Mucosa of descending colon (tissue), 3 donors: ENCODE results near the gene SYT2. TPM values are rescaled to one million over a fixed set of nuclear protein-coding genes. Genes with fewer than 3 reads are reported as not detected.
A peak's percentile ranks its signal among the peaks of the same experiment; 100 is the strongest.

Experiments
- ATAC-seq: fragments of 200-7000 bp; cut with Tn5 transposase; one replicate; pipeline ENCODE4 v1.9.1; 2020; ENCODE audit warnings: mild to moderate bottlenecking, moderate library complexity
- DNase-seq, 3 donors: peaks; one replicate each; pipeline ENCODE4 v3.0.0-alpha.2; 2020
- H3K36me3 ChIP-seq: fragments of 200-600 bp; one replicate; pipeline ENCODE4 v1.8.0; 2021; ENCODE audit warnings: low read depth, mild to moderate bottlenecking
- H3K4me1 ChIP-seq: fragments of 200-600 bp; one replicate; pipeline ENCODE4 v1.8.0; 2021; ENCODE audit warnings: low read depth, mild to moderate bottlenecking
- H3K4me3 ChIP-seq: fragments of 200-600 bp; one replicate; pipeline ENCODE4 v1.8.0; 2021; ENCODE audit warnings: mild to moderate bottlenecking
- H3K9me3 ChIP-seq: fragments of 200-600 bp; one replicate; pipeline ENCODE4 v1.8.0; 2021; ENCODE audit warnings: mild to moderate bottlenecking
- CTCF ChIP-seq: fragments of 200-600 bp; IDR thresholded peaks from one replicate; pipeline ENCODE4 v1.8.0; 2022; ENCODE audit warnings: antibody characterized with exemption, mild to moderate bottlenecking
- intact Hi-C, 2 donors: fragments of 100-400 bp; cut with DNase I in 1 of 2; cut with micrococcal nuclease in 1 of 2; formaldehyde crosslinking; loops; one replicate each; pipeline versions ENCODE4 v1.11.0 to v1.11.1; 2022; cut with DNase I, micrococcal nuclease
- total RNA-seq, 3 donors: library from RNA; stranded (reverse); fragmentation: NEBNext Ultra II Directional in 2 of 3; extraction: Animal tissue kit (Norgen Biotek cat#: 25700) in 2 of 3; gene quantifications; one replicate each; pipeline versions ENCODE4 v1.2.1 to v1.2.4, GENCODE V29; 2021 to 2023
- donor health status: DM: no; HTN: no; CAD: no; lungs with moderate emphysema.
- donor health status: DM: no; HTN: no; CAD: no.
- donor health status: DM: no; HTN: yes; CAD: no.

SYT2 gene
- total RNA-seq, 3 donors from 2014 or later, result 0.16 to 0.43 TPM; not detected in 1

GRCh38 chr1:202575918-202576653 lies 134.2 kb downstream of the SYT2 start:
- no peak for TF ChIP-seq CTCF
- peaks cover 16% of the 10 kb centered on the region for H3K4me1 ChIP-seq
- intact Hi-C loops, result no loop called here
- H3K36me3 ChIP-seq, result no peaks in the 10 kb centered on the region
- ATAC-seq, result no peak
- DNase-seq, result no peak
- no peaks in the 10 kb centered on the region for H3K9me3 ChIP-seq
- H3K4me3 ChIP-seq, result no peak overlapping the region

- intact Hi-C loops, result no loop called here
- no peak for ATAC-seq
- H3K36me3 ChIP-seq, result no peaks in the 10 kb centered on the region
These were observed 137.4 kb downstream of the SYT2 start for GRCh38 chr1:202572867-202573266.

DNA sequence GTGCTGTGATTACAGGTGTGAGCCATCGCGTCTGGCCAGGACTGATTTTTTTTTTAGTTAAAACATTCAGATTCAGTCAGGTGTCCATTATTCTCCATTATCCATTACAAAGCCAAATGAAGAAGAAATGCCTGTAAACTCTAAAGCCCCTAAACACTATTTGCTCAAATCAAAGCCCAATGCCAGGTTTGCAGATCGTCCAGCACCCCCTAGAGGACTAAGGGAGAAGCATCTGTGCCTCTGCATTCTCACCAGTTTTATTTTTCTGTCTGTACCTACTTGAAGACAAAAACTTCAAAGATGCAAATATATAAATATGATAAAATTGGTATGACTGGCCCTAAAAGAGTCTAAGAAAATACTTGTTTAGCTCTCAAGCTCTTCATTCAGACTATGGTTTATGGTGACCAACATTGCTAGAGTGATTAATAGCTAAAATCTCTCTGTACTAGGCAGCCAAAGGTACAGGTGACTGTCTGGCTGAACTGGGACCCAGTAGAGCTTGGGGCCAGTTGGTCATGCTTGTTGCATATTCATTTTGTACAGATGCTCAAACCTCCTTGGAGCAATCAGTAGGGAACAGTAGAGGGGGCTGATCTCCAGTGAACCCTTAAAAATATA lies 138.4 kb downstream of the SYT2 start:
- peaks cover under 1% of the 10 kb centered on the region for H3K4me1 ChIP-seq
- DNase-seq, result peak in 1 of 3 donors; percentile 54

More at GRCh38 chr1:202572867-202573266, 137.4 kb downstream of the SYT2 start:
- no peaks in the 10 kb centered on the region for H3K9me3 ChIP-seq
- H3K4me1 ChIP-seq, result peaks cover 3% of the 10 kb centered on the region
- TF ChIP-seq CTCF, result no peak
- no peak overlapping the region for H3K4me3 ChIP-seq
- DNase-seq, result no peak

GRCh38 chr1:202569393-202570322 lies 140.6 kb downstream of the SYT2 start:
- Histone ChIP-seq H3K36me3 (no peaks in the 10 kb centered on the region), H3K4me1 (peaks cover 4% of the 10 kb centered on the region), H3K4me3 (no peak overlapping the region), H3K9me3 (no peaks in the 10 kb centered on the region)
- ATAC-seq, result no peak
- TF ChIP-seq CTCF, result no peak
- DNase-seq, result no peak
- intact Hi-C loops, result no loop called here

More for the DNA sequence above, 138.4 kb downstream of the SYT2 start:
- intact Hi-C loops, result no loop called here
- Histone ChIP-seq H3K4me3 (no peak overlapping the region), H3K9me3 (no peaks in the 10 kb centered on the region), H3K36me3 (no peaks in the 10 kb centered on the region)
- TF ChIP-seq CTCF, result peak; percentile 29
- ATAC-seq, result peak; percentile 65

GRCh38 chr1:202568826-202569225 lies 141.4 kb downstream of the SYT2 start:
- TF ChIP-seq CTCF, result no peak
- no peaks in the 10 kb centered on the region for H3K36me3 ChIP-seq
- H3K4me1 ChIP-seq, result peaks cover 4% of the 10 kb centered on the region
- no peaks in the 10 kb centered on the region for H3K9me3 ChIP-seq
- intact Hi-C loops, result no loop called here
- ATAC-seq (no peak), DNase-seq (no peak)
- H3K4me3 ChIP-seq, result no peak overlapping the region
